ENCODE data around the gene PSMD11. TPM values are rescaled to one million over a fixed set of nuclear protein-coding genes. Genes with fewer than 3 reads are reported as not detected.
"Not testable (repeated sequence)": the region's sequence is repeated elsewhere in the genome, so short reads cannot be mapped to it uniquely, and the experiment has no call there.

PSMD11 gene
- polyA plus RNA-seq, 6 donors from 2014 or later = 107 to 128 (median 111) TPM

GRCh38 chr17:32450379-32450778, 6.1 kb downstream of the PSMD11 start:
- peaks cover 24 to 31% (median 28%) of the 10 kb centered on the region in 3 donors for H3K4me1 Mint-ChIP-seq
- not testable (repeated sequence) for H3K27me3 Mint-ChIP-seq; H3K4me3 Mint-ChIP-seq; ATAC-seq (ENCODE audit: low read depth in 2 of 2); DNase-seq; H3K9me3 Mint-ChIP-seq; H3K27ac Mint-ChIP-seq
- peaks cover 14 to 19% of the 10 kb centered on the region in 2 donors for H3K36me3 Mint-ChIP-seq

GRCh38 chr17:32451879-32452278, 7.6 kb downstream of the PSMD11 start:
- no peaks in the 10 kb centered on the region for H3K27me3 Mint-ChIP-seq
- H3K4me1 Mint-ChIP-seq = peaks cover 9 to 21% (median 15%) of the 10 kb centered on the region in 3 donors
- no peak for ATAC-seq (ENCODE audit: low read depth in 2 of 2)
- DNase-seq = no peak
- H3K9me3 Mint-ChIP-seq = no peaks in the 10 kb centered on the region
- peak overlapping the region in 1 of 6 donors; percentile 36 for H3K27ac Mint-ChIP-seq
- peaks cover 14 to 19% of the 10 kb centered on the region in 2 donors for H3K36me3 Mint-ChIP-seq
- H3K4me3 Mint-ChIP-seq = no peak overlapping the region

GRCh38 chr17:32452281-32452680, 8.0 kb downstream of the PSMD11 start:
- H3K36me3 Mint-ChIP-seq = peaks cover 14 to 19% of the 10 kb centered on the region in 2 donors

GRCh38 chr17:32453370-32453769, 9.1 kb downstream of the PSMD11 start:
- Mint-ChIP-seq H3K27ac (peak overlapping the region in 2 of 6 donors; percentile 1 to 70), H3K36me3 (peaks cover 17 to 27% of the 10 kb centered on the region in 2 donors)

More at GRCh38 chr17:32452281-32452680, 8.0 kb downstream of the PSMD11 start:
- no peak for ATAC-seq (ENCODE audit: low read depth in 2 of 2)
- Mint-ChIP-seq H3K27ac (peak overlapping the region in 1 of 6 donors; percentile 36), H3K4me1 (peaks cover 5 to 17% (median 11%) of the 10 kb centered on the region in 3 donors), H3K9me3 (no peaks in the 10 kb centered on the region), H3K4me3 (no peak overlapping the region), H3K27me3 (no peaks in the 10 kb centered on the region)
- DNase-seq = no peak

GRCh38 chr17:32458371-32458770, 14.1 kb downstream of the PSMD11 start:
- peaks cover 10 to 37% (median 18%) of the 10 kb centered on the region in 3 donors for H3K4me1 Mint-ChIP-seq
- DNase-seq (no peak), ATAC-seq (ENCODE audit: low read depth in 2 of 2) (no peak)
- H3K4me3 Mint-ChIP-seq = no peak overlapping the region
- peak overlapping the region in 2 of 6 donors; percentile 2 to 80 for H3K27ac Mint-ChIP-seq
- H3K9me3 Mint-ChIP-seq = no peaks in the 10 kb centered on the region
- no peaks in the 10 kb centered on the region for H3K27me3 Mint-ChIP-seq
- peaks cover 31 to 50% of the 10 kb centered on the region in 2 donors for H3K36me3 Mint-ChIP-seq

More at GRCh38 chr17:32453370-32453769, 9.1 kb downstream of the PSMD11 start:
- Mint-ChIP-seq H3K27me3 (no peaks in the 10 kb centered on the region), H3K4me1 (peaks cover 2 to 21% (median 19%) of the 10 kb centered on the region in 3 donors), H3K4me3 (no peak overlapping the region), H3K9me3 (no peaks in the 10 kb centered on the region)
- ATAC-seq (ENCODE audit: low read depth in 2 of 2) (no peak), DNase-seq (no peak)

GRCh38 chr17:32460054-32460453, 15.7 kb downstream of the PSMD11 start:
- Mint-ChIP-seq H3K4me1 (peaks cover 10 to 37% (median 14%) of the 10 kb centered on the region in 3 donors), H3K27me3 (no peaks in the 10 kb centered on the region), H3K4me3 (no peak overlapping the region), H3K9me3 (no peaks in the 10 kb centered on the region), H3K27ac (peak overlapping the region in 3 of 6 donors; percentile 6 to 30 (median 12)), H3K36me3 (peaks cover 23 to 33% of the 10 kb centered on the region in 2 donors)
- no peak for ATAC-seq (ENCODE audit: low read depth in 2 of 2)
- DNase-seq = no peak

- H3K36me3 Mint-ChIP-seq = peaks cover 25 to 31% of the 10 kb centered on the region in 2 donors
- ATAC-seq (ENCODE audit: low read depth in 2 of 2) (peak in 1 of 2 donors; percentile 13), DNase-seq (no peak)
- no peak overlapping the region for H3K4me3 Mint-ChIP-seq
- peaks cover 10 to 37% (median 14%) of the 10 kb centered on the region in 3 donors for H3K4me1 Mint-ChIP-seq
- H3K27ac Mint-ChIP-seq = peak overlapping the region in 3 of 6 donors; percentile 16 to 75 (median 57)
- no peaks in the 10 kb centered on the region for H3K9me3 Mint-ChIP-seq
- no peaks in the 10 kb centered on the region for H3K27me3 Mint-ChIP-seq
These were observed 17.2 kb downstream of the PSMD11 start for GRCh38 chr17:32461498-32461852.

GRCh38 chr17:32461853-32462617, 17.7 kb downstream of the PSMD11 start:
- peak; percentile 80 to 82 for ATAC-seq (ENCODE audit: low read depth in 2 of 2)

GRCh38 chr17:32463304-32463703, 19.0 kb downstream of the PSMD11 start:
- peaks cover 10 to 30% (median 11%) of the 10 kb centered on the region in 3 donors for H3K4me1 Mint-ChIP-seq
- no peak overlapping the region for H3K4me3 Mint-ChIP-seq
- H3K27me3 Mint-ChIP-seq = no peaks in the 10 kb centered on the region
- no peak overlapping the region for H3K27ac Mint-ChIP-seq
- H3K36me3 Mint-ChIP-seq = peaks cover 32 to 33% of the 10 kb centered on the region in 2 donors
- no peak for ATAC-seq (ENCODE audit: low read depth in 2 of 2)
- peaks cover 0 to 1% (median 0%) of the 10 kb centered on the region in 7 donors for H3K9me3 Mint-ChIP-seq
- no peak for DNase-seq

More at GRCh38 chr17:32461853-32462617, 17.7 kb downstream of the PSMD11 start:
- peak; percentile 54 for DNase-seq
- Mint-ChIP-seq H3K27ac (peak overlapping the region in 3 of 6 donors; percentile 16 to 65 (median 22)), H3K4me1 (peaks cover 10 to 37% (median 14%) of the 10 kb centered on the region in 3 donors), H3K36me3 (peaks cover 26 to 31% of the 10 kb centered on the region in 2 donors), H3K4me3 (no peak overlapping the region), H3K9me3 (no peaks in the 10 kb centered on the region), H3K27me3 (no peaks in the 10 kb centered on the region)

- peaks cover 8 to 22% (median 10%) of the 10 kb centered on the region in 3 donors for H3K4me1 Mint-ChIP-seq
- ATAC-seq (ENCODE audit: low read depth in 2 of 2) (no peak), DNase-seq (no peak)
- H3K27me3 Mint-ChIP-seq = no peaks in the 10 kb centered on the region
- peaks cover 28 to 31% of the 10 kb centered on the region in 2 donors for H3K36me3 Mint-ChIP-seq
- no peak overlapping the region for H3K27ac Mint-ChIP-seq
- H3K9me3 Mint-ChIP-seq = peaks cover 0 to 1% (median 0%) of the 10 kb centered on the region in 7 donors
- H3K4me3 Mint-ChIP-seq = no peak overlapping the region
These were observed 20.1 kb downstream of the PSMD11 start for GRCh38 chr17:32464374-32464773.

- Mint-ChIP-seq H3K4me3 (no peak overlapping the region), H3K9me3 (peaks cover 0 to 1% (median 0%) of the 10 kb centered on the region in 7 donors), H3K27ac (no peak overlapping the region), H3K36me3 (peaks cover 25 to 37% of the 10 kb centered on the region in 2 donors), H3K27me3 (no peaks in the 10 kb centered on the region), H3K4me1 (peaks cover 0 to 6% (median 0%) of the 10 kb centered on the region in 3 donors)
- DNase-seq (no peak), ATAC-seq (ENCODE audit: low read depth in 2 of 2) (no peak)
These were observed 23.6 kb downstream of the PSMD11 start for GRCh38 chr17:32467949-32468348.

GRCh38 chr17:32470405-32471167, 26.3 kb downstream of the PSMD11 start:
- Mint-ChIP-seq H3K27me3 (no peaks in the 10 kb centered on the region), H3K4me3 (no peak overlapping the region), H3K9me3 (peaks cover 0 to 1% (median 0%) of the 10 kb centered on the region in 7 donors), H3K4me1 (peaks cover 0 to 6% (median 0%) of the 10 kb centered on the region in 3 donors), H3K36me3 (peaks cover 37 to 42% of the 10 kb centered on the region in 2 donors), H3K27ac (peak overlapping the region in 2 of 6 donors; percentile 32 to 79)
- no peak for DNase-seq
- ATAC-seq (ENCODE audit: low read depth in 2 of 2) = no peak

GRCh38 chr17:32471652-32472051, 27.3 kb downstream of the PSMD11 start:
- peak overlapping the region in 2 of 6 donors; percentile 42 to 47 for H3K27ac Mint-ChIP-seq
- peaks cover 0 to 6% (median 0%) of the 10 kb centered on the region in 3 donors for H3K4me1 Mint-ChIP-seq
- H3K9me3 Mint-ChIP-seq = peaks cover 0 to 1% (median 0%) of the 10 kb centered on the region in 7 donors
- H3K4me3 Mint-ChIP-seq = no peak overlapping the region
- ATAC-seq (ENCODE audit: low read depth in 2 of 2) = no peak
- DNase-seq = no peak
- peaks cover 37 to 38% of the 10 kb centered on the region in 2 donors for H3K36me3 Mint-ChIP-seq
- no peaks in the 10 kb centered on the region for H3K27me3 Mint-ChIP-seq
